Trophoblast cell (in vitro differentiated cells and primary cell): ENCODE results near the gene MAMSTR.

ENCODE experiments used
- DNase-seq, 2 donors: peaks; one replicate each; pipeline ENCODE4 v3.0.0-alpha.2; 2016
- H2AFZ ChIP-seq: 2 replicates; pipeline ENCODE4 v1.6.1; 2013; ENCODE audit warnings: low read length, moderate library complexity, mild to moderate bottlenecking; ENCODE audit not compliant: insufficient read depth, poor library complexity
- H2AK5ac ChIP-seq: 2 replicates; pipeline ENCODE4 v1.6.1; 2013; ENCODE audit warnings: mild to moderate bottlenecking, low read length
- H2BK120ac ChIP-seq: 2 replicates; pipeline ENCODE4 v1.6.1; 2013; ENCODE audit warnings: low read length, mild to moderate bottlenecking, moderate library complexity; ENCODE audit not compliant: insufficient read depth, poor library complexity
- H2BK12ac ChIP-seq: 2 replicates; pipeline ENCODE4 v1.6.1; 2013; ENCODE audit warnings: mild to moderate bottlenecking, low read length, moderate library complexity
- H2BK5ac ChIP-seq: 2 replicates; pipeline ENCODE4 v1.6.1; 2013; ENCODE audit warnings: low read length, low read depth, moderate library complexity, mild to moderate bottlenecking; ENCODE audit not compliant: poor library complexity
- H3K14ac ChIP-seq: 2 replicates; pipeline ENCODE4 v1.6.1; 2013; ENCODE audit warnings: mild to moderate bottlenecking, low read length
- H3K18ac ChIP-seq: 2 replicates; pipeline ENCODE4 v1.6.1; 2013; ENCODE audit warnings: mild to moderate bottlenecking, low read length
- H3K23ac ChIP-seq: 2 replicates; pipeline ENCODE4 v1.6.1; 2013; ENCODE audit warnings: low read length
- H3K27ac ChIP-seq: 2 replicates; pipeline ENCODE4 v1.5.1; 2013; ENCODE audit warnings: low read depth, mild to moderate bottlenecking, inconsistent platforms, low read length, moderate library complexity
- H3K27me3 ChIP-seq: 2 replicates; pipeline ENCODE4 v1.6.1; 2013; ENCODE audit warnings: inconsistent platforms, mild to moderate bottlenecking, low read length, moderate library complexity; ENCODE audit not compliant: insufficient read depth
- H3K36me3 ChIP-seq, 2 experiments: 1 replicate in 1 of 2; 2 replicates in 1 of 2; pipeline ENCODE4 v1.6.1; 2013; ENCODE audit warnings: low read length in 2 of 2, mild to moderate bottlenecking in 2 of 2, moderate library complexity in 1 of 2; ENCODE audit not compliant: insufficient read depth in 2 of 2, control insufficient read depth in 1 of 2
- H3K4ac ChIP-seq: 2 replicates; pipeline ENCODE4 v1.6.1; 2013; ENCODE audit warnings: low read depth, mild to moderate bottlenecking, low read length, moderate library complexity
- H3K4me1 ChIP-seq, 2 experiments: 1 replicate in 1 of 2; 2 replicates in 1 of 2; pipeline ENCODE4 v1.6.1; 2013; ENCODE audit warnings: low read length in 2 of 2, mild to moderate bottlenecking in 2 of 2, moderate library complexity in 1 of 2; ENCODE audit not compliant: insufficient read depth in 2 of 2, control insufficient read depth in 1 of 2
- H3K4me2 ChIP-seq: 2 replicates; pipeline ENCODE4 v1.6.1; 2013; ENCODE audit warnings: inconsistent platforms, mild to moderate bottlenecking, low read length, moderate library complexity
- H3K4me3 ChIP-seq: 2 replicates; pipeline ENCODE4 v1.5.1; 2013; ENCODE audit warnings: mild to moderate bottlenecking, low read depth, low read length, inconsistent platforms
- H3K79me1 ChIP-seq: one replicate; pipeline ENCODE4 v1.6.1; 2013; ENCODE audit warnings: low read length
- H3K79me2 ChIP-seq: 2 replicates; pipeline ENCODE4 v1.6.1; 2013; ENCODE audit warnings: low read length, mild to moderate bottlenecking; ENCODE audit not compliant: control insufficient read depth, insufficient read depth, poor library complexity
- H3K9ac ChIP-seq: 2 replicates; pipeline ENCODE4 v1.6.1; 2013; ENCODE audit warnings: mild to moderate bottlenecking, low read length
- H3K9me3 ChIP-seq: 2 replicates; pipeline ENCODE4 v1.6.1; 2013; ENCODE audit warnings: low read depth, mild to moderate bottlenecking, control low read depth, inconsistent platforms, low read length; ENCODE audit not compliant: insufficient read depth
- H4K12ac ChIP-seq: 2 replicates; pipeline ENCODE4 v1.6.1; 2013; ENCODE audit warnings: low read depth, mild to moderate bottlenecking, low read length, moderate library complexity
- H4K8ac ChIP-seq: 2 replicates; pipeline ENCODE4 v1.6.1; 2013; ENCODE audit warnings: low read depth, mild to moderate bottlenecking, low read length, moderate library complexity
- H4K91ac ChIP-seq: one replicate; pipeline ENCODE4 v1.6.1; 2013; ENCODE audit warnings: low read depth, mild to moderate bottlenecking, low read length, moderate library complexity
- WGBS: extraction: QIAGEN DNeasy Blood & Tissue Kit; methylation state at CpG from one replicate; pipeline ENCODE4 v1.1.7; 2013; ENCODE audit warnings: missing lambda C conversion rate; ENCODE audit not compliant: insufficient read length, insufficient coverage; ENCODE audit errors: extremely low coverage; 5-methylcytosine and 5-hydroxymethylcytosine counted together

The MAMSTR gene

GRCh38 chr19:48751845-48752495 lies 32.4 kb upstream of the MAMSTR start:
- Histone ChIP-seq H3K9me3 (no peaks in the 10 kb centered on the region), H3K4me1 (peaks cover 11 to 14% of the 10 kb centered on the region in 2 experiments), H4K12ac (no peak overlapping the region), H4K91ac (no peak overlapping the region), H3K36me3 (no peaks in the 10 kb centered on the region), H2AK5ac (no peak overlapping the region), H3K79me2 (no peaks in the 10 kb centered on the region), H2BK12ac (no peak overlapping the region), H4K8ac (peak overlapping the region; percentile 51), H2BK5ac (no peak overlapping the region), H3K23ac (no peak overlapping the region), H3K27ac (no peak overlapping the region), H3K27me3 (no peaks in the 10 kb centered on the region), H2AFZ (peak overlapping the region; percentile 71), H3K4me3 (peak overlapping the region; percentile 42), H3K4ac (no peak overlapping the region), H3K79me1 (peaks cover under 1% of the 10 kb centered on the region), H3K4me2 (peak overlapping the region; percentile 68), H2BK120ac (no peak overlapping the region), H3K18ac (no peak overlapping the region), H3K9ac (no peak overlapping the region), H3K14ac (no peak overlapping the region)
- no peak for DNase-seq
- WGBS, result no CpG with 5 or more reads among the region's 20 CpGs

GRCh38 chr19:48750771-48751504 lies 31.4 kb upstream of the MAMSTR start:
- H4K91ac ChIP-seq, result no peak overlapping the region
- H2AK5ac ChIP-seq, result no peak overlapping the region
- no peak overlapping the region for H3K9ac ChIP-seq
- no peaks in the 10 kb centered on the region for H3K79me2 ChIP-seq
- no peaks in the 10 kb centered on the region for H3K36me3 ChIP-seq
- H3K18ac ChIP-seq, result no peak overlapping the region
- WGBS, result no CpG with 5 or more reads among the region's 29 CpGs
- no peak overlapping the region for H4K8ac ChIP-seq
- no peak overlapping the region for H2BK5ac ChIP-seq
- H2BK120ac ChIP-seq, result no peak overlapping the region
- DNase-seq, result no peak
- H3K79me1 ChIP-seq, result peaks cover 2% of the 10 kb centered on the region
- H2AFZ ChIP-seq, result no peak overlapping the region
- peaks cover 11 to 15% of the 10 kb centered on the region in 2 experiments for H3K4me1 ChIP-seq
- no peaks in the 10 kb centered on the region for H3K27me3 ChIP-seq
- no peak overlapping the region for H3K23ac ChIP-seq
- no peak overlapping the region for H3K14ac ChIP-seq
- H3K4ac ChIP-seq, result no peak overlapping the region
- H3K4me2 ChIP-seq, result no peak overlapping the region
- H4K12ac ChIP-seq, result no peak overlapping the region
- no peak overlapping the region for H3K27ac ChIP-seq
- no peak overlapping the region for H2BK12ac ChIP-seq
- no peaks in the 10 kb centered on the region for H3K9me3 ChIP-seq
- H3K4me3 ChIP-seq, result no peak overlapping the region

GRCh38 chr19:48750351-48750750 lies 30.8 kb upstream of the MAMSTR start:
- Histone ChIP-seq H2AFZ (no peak overlapping the region), H4K91ac (no peak overlapping the region), H3K4me3 (no peak overlapping the region), H3K4me2 (no peak overlapping the region), H3K14ac (no peak overlapping the region), H3K9me3 (peaks cover 4% of the 10 kb centered on the region), H2BK12ac (no peak overlapping the region), H2BK5ac (no peak overlapping the region), H3K27ac (no peak overlapping the region), H4K8ac (no peak overlapping the region), H3K9ac (no peak overlapping the region), H3K18ac (no peak overlapping the region), H3K79me1 (peaks cover 2% of the 10 kb centered on the region), H3K4me1 (peaks cover 11 to 15% of the 10 kb centered on the region in 2 experiments), H2AK5ac (no peak overlapping the region), H3K36me3 (no peaks in the 10 kb centered on the region), H3K23ac (no peak overlapping the region), H4K12ac (no peak overlapping the region), H2BK120ac (no peak overlapping the region), H3K79me2 (no peaks in the 10 kb centered on the region), H3K27me3 (no peaks in the 10 kb centered on the region), H3K4ac (no peak overlapping the region)
- no CpG with 5 or more reads among the region's 31 CpGs for WGBS
- no peak for DNase-seq

GRCh38 chr19:48749571-48750198 lies 30.2 kb upstream of the MAMSTR start:
- no peak overlapping the region for H4K91ac ChIP-seq
- no peak overlapping the region for H2BK5ac ChIP-seq
- H3K4me1 ChIP-seq, result peaks cover 11 to 15% of the 10 kb centered on the region in 2 experiments
- H3K9me3 ChIP-seq, result peaks cover 4% of the 10 kb centered on the region
- DNase-seq, result no peak
- H3K23ac ChIP-seq, result no peak overlapping the region
- H3K36me3 ChIP-seq, result no peaks in the 10 kb centered on the region
- H3K4me2 ChIP-seq, result no peak overlapping the region
- H3K4ac ChIP-seq, result no peak overlapping the region
- no peaks in the 10 kb centered on the region for H3K79me2 ChIP-seq
- WGBS, result no CpG with 5 or more reads among the region's 4 CpGs
- H3K27me3 ChIP-seq, result no peaks in the 10 kb centered on the region
- no peak overlapping the region for H3K4me3 ChIP-seq
- no peak overlapping the region for H3K9ac ChIP-seq
- H2BK12ac ChIP-seq, result no peak overlapping the region
- H2BK120ac ChIP-seq, result no peak overlapping the region
- H2AFZ ChIP-seq, result no peak overlapping the region
- no peak overlapping the region for H4K8ac ChIP-seq
- no peak overlapping the region for H4K12ac ChIP-seq
- no peak overlapping the region for H3K18ac ChIP-seq
- peaks cover 2% of the 10 kb centered on the region for H3K79me1 ChIP-seq
- no peak overlapping the region for H3K14ac ChIP-seq
- no peak overlapping the region for H2AK5ac ChIP-seq
- no peak overlapping the region for H3K27ac ChIP-seq
